Peyer's patch (tissue), 4 donors: ENCODE data around the gene ZMYND10.

Experiments used
- CTCF ChIP-seq, 6 experiments: fragments of 450-650 bp in 4 of 6; fragments of 200-600 bp in 2 of 6; sonication (generic) in 1 of 6; IDR thresholded peaks; one replicate each; pipeline ENCODE4 v1.5.1; 2017 to 2019; ENCODE audit warnings: antibody characterized with exemption in 6 of 6, mild to moderate bottlenecking in 3 of 6, moderate library complexity in 1 of 6
- POLR2A ChIP-seq, 2 donors: fragments of 450-650 bp; IDR thresholded peaks; one replicate each; pipeline ENCODE4 v1.5.1; 2017; ENCODE audit warnings: antibody characterized with exemption in 2 of 2, mild to moderate bottlenecking in 2 of 2, moderate library complexity in 2 of 2

- TF ChIP-seq CTCF (IDR thresholded peaks at IDR 0.05) (no peak), POLR2A (IDR thresholded peaks at IDR 0.05) (no peak)
These were observed 11.7 kb downstream of the ZMYND10 start for GRCh38 chr3:50333744-50334328.
